Measurements from ENCODE around the gene CLEC7A.
A peak's percentile ranks its signal among the peaks of the same experiment; 100 is the strongest.

Gene CLEC7A

GRCh38 chr12:10088955-10089900, 40.8 kb downstream of the CLEC7A start:
- DNase-seq = no peak

GRCh38 chr12:10088031-10088430, 42.0 kb downstream of the CLEC7A start:
- DNase-seq = no peak

- DNase-seq = no peak
These were observed 43.6 kb downstream of the CLEC7A start for GRCh38 chr12:10086387-10086786.

- no peak for DNase-seq
These were observed 45.3 kb downstream of the CLEC7A start for GRCh38 chr12:10084733-10085132.

GRCh38 chr12:10082117-10082874, 47.7 kb downstream of the CLEC7A start:
- peak; percentile 34 for DNase-seq

- peak; percentile 24 for DNase-seq
These were observed 54.5 kb downstream of the CLEC7A start for GRCh38 chr12:10075451-10075850.

- no peak for DNase-seq
These were observed 56.7 kb downstream of the CLEC7A start for GRCh38 chr12:10073261-10073660.

GRCh38 chr12:10072131-10072530, 57.9 kb downstream of the CLEC7A start:
- no peak for DNase-seq

- DNase-seq = peak; percentile 12
These were observed 59.6 kb downstream of the CLEC7A start for GRCh38 chr12:10070380-10070779.

- peak; percentile 18 for DNase-seq
These were observed 60.0 kb downstream of the CLEC7A start for GRCh38 chr12:10069976-10070375.

GRCh38 chr12:10069099-10069498, 60.9 kb downstream of the CLEC7A start:
- DNase-seq = no peak

- DNase-seq = no peak
These were observed 61.4 kb downstream of the CLEC7A start for GRCh38 chr12:10068644-10069043.

GRCh38 chr12:10067942-10068341, 62.1 kb downstream of the CLEC7A start:
- no peak for DNase-seq

- no peak for DNase-seq
These were observed 62.7 kb downstream of the CLEC7A start for GRCh38 chr12:10067264-10067663.
